ENCODE data around the gene ETV4.
"Not testable (repeated sequence)": the region's sequence is repeated elsewhere in the genome, so short reads cannot be mapped to it uniquely, and the experiment has no call there.

Gene ETV4

GRCh38 chr17:43509440-43509839 is 36.7 kb downstream of the ETV4 start:
- DNase-seq, result not testable (repeated sequence)

DNA sequence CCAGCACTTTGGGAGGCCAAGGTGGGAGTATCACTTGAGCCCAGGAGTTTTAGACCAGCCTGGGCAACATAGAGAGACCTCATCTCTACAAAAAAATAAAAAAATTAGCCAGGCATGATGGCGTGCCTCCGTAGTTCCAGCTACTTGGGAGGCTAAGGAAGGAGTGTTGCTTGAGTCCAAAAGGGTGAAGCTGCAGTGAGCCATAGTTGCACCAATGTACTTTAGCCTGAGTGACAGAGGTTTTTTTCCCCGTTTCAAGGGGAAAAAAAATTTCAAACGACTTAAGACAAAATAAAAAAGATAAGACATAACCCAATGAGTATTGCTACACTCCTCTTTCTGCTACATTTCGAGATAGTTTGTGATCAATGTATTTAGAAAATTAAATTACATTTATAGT is 55.5 kb downstream of the ETV4 start:
- no peak for DNase-seq

- peak; percentile 99 for DNase-seq
Observed at GRCh38 chr17:43483674-43484551, 62.2 kb downstream of the ETV4 start, which contains the start of gene DHX8. Gene DHX8, plus strand, starts transcription at chr17:43483975. Its CDS starts 63 bp downstream, at chr17:43484038.

- no peak for DNase-seq
Observed at GRCh38 chr17:43482103-43483012, 63.8 kb downstream of the ETV4 start.

- DNase-seq, result no peak
Observed at GRCh38 chr17:43479948-43480347, 66.2 kb downstream of the ETV4 start.
